HG03159 (cell line): ENCODE results near the gene SNRPA.
"Not testable (repeated sequence)": the region's sequence is repeated elsewhere in the genome, so short reads cannot be mapped to it uniquely, and the experiment has no call there.

Experiments used
- ATAC-seq: cut with Tn5 transposase; IDR thresholded peaks from one replicate; pipeline ENCODE4 v1.9.1; 2021; ENCODE audit warnings: mild to moderate bottlenecking, moderate library complexity; ENCODE audit not compliant: unreplicated experiment

The SNRPA gene

DNA sequence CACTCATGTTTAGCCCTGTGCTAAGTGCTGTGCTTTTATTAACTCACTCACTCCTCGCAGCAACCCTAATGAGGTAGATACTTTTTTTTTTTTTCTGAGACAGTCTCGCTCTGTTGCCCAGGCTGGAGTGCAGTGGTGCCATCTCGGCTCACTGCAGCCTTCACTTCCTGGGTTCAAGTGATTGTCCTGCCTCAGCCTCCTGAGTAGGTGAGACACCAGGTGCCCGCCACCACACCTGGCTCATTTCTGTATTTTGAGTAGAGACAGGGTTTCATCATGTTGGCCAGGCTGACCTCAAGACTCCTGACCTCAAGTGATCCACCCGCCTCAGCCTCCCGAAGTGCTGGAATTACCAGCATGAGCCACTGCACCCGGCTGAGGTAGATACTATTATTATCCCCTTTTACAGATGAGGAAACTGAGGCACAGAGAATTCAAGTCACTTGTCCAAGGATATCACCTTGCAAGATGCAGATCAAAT is 31.5 kb upstream of the SNRPA start:
- ATAC-seq, result no peak

DNA sequence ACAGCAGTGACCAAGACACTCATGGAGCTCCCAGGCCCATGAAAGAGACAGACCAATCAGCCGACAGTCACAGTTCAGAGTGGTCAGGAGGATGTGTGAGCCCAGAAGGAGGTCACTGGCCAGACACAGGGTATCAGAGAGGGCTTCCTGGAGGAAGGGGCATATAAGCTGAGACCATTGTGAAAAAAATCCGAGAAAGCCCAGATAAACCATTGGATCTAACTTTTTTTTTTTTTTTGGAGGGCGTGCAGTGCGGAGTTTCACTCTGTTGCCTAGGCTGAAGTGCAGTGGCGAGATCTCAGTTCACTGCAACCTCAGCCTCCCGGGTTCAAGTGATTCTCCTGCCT is 29.9 kb upstream of the SNRPA start:
- no peak for ATAC-seq

DNA sequence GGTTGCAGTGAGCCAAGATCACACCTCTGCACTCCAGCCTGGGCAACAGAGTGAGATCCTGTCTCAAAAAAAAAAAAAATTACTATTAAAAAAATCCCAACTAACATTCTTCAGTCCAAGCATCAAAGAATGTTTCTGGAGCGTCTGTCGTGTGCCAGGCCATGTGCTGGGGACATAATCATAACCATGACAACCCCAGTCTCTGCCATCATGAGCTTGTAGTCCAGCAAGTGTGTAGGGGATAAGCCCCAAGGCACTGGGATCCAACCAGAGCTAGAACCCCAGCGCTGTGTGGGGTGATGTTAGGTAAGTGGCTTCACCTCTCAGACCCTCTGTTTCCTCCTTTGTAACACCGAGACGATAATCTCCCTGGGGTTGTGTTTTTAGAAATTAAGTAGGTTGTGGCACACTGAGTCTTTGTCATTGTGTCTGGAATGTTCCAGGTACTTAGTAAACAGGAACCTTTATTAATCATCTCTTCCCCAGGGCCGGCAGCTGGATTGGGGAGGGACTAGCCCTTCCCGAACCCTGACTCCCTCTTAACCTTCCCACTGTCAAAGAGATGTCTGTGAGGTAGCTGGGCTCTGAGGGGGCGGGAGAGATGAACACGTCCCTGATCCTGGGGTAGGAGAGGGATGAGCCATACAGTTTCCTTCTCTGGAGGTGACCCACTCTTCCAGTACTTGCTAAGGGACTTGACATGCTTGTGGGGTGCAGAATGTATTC is 28.9 kb upstream of the SNRPA start:
- no peak for ATAC-seq

DNA sequence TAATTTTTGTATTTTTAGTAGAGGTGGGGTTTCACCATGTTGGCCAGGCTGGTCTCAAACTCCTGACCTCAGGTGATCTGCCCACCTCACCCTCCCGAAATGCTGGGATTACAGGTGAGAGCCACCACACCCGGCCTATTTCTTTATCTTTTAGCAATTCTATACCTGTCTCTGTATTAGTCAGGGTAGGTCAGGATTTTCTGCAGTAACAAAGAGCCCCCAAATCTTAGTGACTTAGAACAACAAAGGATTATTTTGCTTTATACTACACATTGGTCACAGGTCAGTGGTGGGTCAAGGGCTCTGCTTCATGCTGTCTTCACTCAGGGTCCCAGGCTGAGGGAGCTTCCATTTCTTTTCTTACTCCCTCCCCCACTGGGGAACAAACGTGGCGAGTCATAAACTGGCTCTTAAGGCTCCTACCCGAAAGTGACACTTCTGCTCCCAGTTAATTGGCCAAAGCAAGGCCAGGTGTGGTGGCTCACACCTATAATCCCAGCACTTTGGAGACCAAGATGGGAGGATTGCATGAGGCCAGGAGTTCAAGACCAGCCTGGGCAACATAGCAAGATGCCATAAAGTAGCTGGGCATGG is 27.2 kb upstream of the SNRPA start:
- ATAC-seq, result no peak

DNA sequence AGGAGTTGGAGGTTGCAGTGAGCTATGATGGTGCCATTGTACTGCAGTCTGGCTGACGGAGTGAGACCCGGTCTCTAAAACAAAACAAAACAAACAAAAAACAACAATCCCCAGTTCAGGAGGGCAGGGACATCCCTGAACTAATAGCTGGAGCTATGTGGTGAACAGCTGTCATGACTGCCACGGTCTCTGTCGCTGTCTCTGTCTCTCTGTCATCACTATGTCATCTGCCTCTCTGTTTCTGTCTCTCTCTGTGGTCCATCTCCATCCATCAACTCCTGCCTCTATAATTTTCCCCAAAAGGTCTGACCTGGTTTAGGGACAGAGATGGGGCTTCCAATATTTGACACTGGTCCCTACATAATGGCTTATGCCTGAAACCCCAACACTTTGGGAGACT is 26.7 kb upstream of the SNRPA start:
- ATAC-seq, result no peak

DNA sequence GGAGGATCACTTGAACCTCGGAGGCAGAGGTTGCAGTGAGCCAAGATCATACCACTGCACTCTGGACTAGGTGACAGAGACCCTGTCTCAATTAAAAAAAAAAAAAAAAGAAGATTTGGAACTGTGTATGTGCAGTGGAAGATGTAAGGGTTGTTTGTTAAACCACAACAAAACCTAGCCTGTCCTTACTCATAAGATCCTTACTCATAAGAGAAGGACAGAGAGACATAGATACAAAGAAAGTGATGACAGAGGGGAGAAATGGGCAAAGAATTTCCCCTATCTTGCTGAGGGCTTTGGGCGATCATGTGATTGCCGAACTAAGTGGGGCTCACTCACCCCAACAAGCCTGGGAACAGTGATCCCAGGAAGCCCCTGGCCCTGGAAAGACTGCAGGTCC is 26.1 kb upstream of the SNRPA start:
- no peak for ATAC-seq

DNA sequence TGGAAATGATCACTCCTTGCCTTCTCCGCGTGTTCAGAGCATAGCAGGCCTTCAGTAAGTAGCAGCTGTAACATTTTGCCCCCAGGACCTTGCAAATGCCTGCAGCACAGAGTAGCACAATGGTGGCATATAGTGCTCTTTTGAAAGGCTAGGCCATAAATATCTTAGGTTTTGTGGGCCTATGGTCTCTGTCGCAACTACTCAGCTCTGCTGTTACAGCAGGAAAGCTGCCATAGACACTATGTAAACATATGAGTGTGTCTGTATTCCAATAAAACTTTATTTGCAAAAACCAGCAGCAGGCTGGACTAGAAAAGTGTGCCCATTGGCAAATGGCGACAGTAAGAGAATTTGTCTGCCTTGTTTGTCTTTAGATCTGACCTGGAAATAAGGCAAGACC is 24.7 kb upstream of the SNRPA start:
- ATAC-seq, result no peak

DNA sequence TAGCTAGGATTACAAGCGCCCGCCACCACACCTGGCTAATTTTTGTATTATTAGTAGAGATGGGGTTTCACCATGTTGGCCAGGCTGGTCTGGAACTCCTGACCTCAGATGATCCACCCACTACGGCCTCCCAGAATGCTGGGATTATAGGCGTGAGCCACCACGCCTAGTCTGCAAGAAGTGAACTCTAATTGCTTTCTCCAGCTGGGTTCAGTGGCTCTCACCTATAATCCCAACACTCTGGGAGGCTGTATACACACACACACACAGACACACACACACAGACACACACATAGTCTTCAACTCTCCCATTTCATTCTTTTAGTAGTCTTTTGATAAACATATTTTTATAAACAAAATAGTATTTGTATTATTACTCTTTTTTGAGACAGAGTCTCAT is 20.9 kb upstream of the SNRPA start:
- ATAC-seq, result not testable (repeated sequence)

DNA sequence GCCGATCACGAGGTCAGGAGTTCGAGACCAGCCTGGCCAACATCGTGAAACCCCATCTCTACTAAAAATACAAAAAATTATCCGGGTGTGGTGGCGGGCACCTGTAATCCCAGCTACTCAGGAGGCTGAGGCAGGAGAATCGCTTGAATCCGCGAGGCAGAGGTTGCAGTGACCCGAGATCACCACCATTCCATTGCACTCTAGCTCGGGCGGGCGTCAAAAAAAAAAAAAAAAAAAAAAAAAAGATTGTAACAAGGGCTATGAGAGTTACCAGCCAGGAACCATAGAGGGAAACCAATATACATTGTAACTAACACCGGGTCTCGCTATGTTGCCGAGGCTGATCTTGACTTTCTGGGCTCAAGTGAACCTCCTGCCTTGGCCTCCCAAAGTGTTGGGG is 18.7 kb upstream of the SNRPA start:
- ATAC-seq, result not testable (repeated sequence)

DNA sequence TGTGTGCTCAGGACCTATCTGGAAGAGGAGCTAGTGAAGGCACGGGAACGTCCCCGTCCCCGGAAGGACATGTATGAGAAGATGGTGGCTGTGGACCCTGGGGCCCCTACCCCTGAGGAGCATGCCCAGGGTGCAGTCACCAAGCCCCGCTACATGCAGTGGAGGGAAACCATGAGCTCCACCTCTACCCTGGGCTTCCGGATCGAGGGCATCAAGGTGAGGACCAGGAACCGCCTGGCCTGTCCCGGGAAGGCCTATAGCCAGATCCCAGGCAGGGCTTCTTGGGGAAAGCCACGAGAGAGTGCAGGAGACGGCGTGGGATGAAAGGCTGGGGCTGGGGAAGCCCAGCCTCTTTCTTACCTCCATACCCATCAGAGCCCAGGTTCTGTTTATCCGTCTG is 17.9 kb upstream of the SNRPA start:
- ATAC-seq, result no peak

DNA sequence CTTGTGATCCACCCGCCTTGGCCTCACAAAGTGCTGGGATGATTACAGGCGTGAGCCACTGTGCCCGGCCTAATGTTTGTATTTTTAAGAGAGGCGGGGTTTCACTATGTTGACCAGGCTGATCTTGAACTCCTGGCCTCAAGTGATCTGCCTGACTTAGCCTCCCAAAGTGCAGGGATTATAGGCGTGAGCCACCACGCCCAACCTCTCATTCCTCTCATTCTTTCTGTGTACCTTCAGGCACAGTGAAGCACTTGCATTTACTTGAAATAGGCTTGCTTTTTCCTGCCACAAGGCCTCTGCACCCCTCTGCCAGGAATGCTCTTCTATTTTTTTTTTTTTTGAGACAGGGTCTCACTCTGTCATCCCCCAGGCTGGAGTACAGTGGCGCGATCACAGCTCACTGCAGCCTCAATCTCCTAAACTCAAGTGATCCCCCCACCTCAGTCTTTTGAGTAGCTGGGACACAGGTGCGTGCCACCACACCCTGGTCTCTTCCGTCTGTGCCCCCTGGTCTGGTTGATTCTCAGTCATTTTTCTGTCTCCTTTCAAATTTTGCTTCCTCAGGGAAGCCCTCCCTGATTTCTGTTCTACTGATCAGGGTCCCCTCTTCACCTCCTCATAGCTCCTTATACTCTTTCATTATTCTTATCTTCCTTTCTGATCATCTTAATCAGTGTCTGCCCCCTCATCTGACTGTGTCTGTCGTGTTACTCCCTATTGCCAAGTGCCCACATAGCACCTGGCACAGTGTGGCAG is 15.8 kb upstream of the SNRPA start:
- no peak for ATAC-seq

DNA sequence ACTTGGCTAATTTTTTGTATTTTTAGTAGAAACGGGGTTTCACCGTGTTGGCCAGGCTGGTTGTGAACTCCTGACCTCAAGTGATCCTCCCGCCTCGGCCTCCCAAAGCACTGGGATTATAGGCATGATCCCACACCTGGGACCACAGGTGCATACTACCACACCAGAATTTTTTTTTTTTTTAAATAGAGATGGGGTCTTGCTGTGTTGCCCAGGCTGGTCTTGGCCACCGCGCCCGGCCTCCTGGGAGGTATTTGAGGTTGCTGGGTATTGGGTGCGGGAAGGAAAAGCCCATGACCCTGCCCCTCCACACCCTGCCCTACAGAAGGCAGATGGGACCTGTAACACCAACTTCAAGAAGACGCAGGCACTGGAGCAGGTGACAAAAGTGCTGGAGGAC is 14.3 kb upstream of the SNRPA start:
- ATAC-seq, result no peak

DNA sequence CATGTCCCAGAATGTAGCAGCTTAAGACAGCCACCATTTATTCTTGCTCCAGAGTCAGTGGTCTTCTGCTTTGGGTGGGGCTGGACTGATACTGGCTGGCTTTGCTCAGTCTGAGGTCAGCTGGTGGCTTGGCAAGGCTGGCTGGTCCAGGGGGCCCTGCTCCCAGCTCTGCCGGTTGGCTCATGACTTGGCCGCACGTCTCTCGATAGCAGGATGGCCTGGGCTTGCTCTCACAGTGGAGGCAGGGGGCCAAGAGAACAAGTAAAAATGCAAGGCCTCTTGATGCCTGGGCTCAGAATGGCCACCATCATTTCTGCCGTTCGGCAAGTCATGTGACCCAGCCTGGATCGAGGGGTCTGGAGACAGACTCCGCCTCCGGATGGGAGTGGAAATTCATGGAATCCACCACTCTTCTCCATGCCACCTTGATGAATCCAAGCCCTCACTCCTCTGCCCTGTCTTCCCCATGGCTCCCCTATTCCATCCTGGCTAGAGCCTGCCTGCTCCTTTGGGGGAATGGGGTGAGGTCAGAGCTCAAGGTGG is 13.8 kb upstream of the SNRPA start:
- ATAC-seq, result no peak

DNA sequence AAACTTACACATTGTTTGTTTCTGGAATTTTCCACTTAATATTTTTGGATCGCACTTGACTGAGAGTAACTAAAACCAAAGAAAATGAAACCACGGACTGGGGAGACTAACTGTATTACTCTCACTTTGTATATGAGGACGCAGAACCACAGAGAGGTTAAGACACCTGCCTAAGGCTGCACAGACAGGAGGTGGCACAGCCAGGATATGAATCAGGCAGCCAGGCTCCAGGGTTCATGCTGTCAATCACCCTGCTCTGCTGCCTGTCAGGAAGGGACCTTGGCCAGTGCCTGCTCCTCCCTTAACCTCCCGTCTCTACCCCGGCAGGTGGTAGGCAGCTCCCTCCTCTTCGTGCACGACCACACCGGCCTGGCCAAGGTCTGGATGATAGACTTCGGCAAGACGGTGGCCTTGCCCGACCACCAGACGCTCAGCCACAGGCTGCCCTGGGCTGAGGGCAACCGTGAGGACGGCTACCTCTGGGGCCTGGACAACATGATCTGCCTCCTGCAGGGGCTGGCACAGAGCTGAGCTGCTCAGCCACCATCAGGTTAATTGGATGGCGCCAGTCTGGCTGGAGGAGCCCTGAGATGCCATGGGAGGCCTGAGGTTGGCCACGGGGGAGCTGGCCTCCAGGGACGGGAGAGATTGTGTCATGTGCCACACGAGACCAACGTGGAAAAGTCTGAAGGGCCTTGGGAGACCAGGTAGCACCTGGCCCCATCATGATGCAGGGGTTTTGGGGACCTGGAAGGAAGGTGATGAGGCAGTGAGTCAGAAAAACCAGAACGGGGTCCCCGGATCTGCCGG is 11.8 kb upstream of the SNRPA start:
- no peak for ATAC-seq

DNA sequence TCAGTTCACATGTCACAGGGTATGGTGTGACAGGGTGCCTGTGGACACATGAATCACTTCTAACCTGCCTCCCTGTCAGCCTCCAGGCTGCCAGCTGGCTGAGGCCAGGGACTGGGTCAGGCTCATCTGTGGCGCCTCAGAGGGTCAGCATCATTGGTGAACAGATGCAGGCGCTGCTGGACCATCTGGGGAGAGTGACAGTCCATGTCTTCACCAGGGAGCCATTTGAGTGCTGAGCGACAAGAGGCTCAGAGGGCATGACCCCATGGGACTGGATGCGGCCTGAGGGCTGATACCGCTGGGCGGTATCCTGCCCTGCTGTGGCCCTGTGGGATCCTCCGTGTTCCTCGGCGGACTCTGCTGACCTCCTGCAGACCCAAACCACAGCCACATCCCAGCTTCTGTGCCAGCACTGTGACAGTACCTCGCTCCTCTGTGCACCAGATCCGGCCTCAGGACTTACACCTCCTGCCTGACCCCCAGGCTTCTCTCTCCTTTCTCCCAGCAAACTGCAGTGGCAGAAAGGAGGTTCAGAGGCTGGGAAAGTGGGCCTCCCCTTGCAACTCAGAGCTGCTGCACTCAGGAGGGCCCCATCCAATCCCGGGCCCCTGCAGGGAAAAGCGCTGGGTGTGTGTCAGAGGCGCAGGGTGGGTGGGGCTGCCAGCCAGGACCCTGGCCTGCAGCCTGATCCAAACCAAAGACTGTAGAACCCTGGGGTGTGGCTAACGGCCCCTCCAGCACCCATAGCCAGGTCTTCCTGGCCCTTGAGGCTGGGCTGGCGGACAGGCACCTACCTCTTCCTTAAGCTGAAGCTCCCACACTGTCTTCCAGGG is 10.9 kb upstream of the SNRPA start:
- ATAC-seq, result no peak

DNA sequence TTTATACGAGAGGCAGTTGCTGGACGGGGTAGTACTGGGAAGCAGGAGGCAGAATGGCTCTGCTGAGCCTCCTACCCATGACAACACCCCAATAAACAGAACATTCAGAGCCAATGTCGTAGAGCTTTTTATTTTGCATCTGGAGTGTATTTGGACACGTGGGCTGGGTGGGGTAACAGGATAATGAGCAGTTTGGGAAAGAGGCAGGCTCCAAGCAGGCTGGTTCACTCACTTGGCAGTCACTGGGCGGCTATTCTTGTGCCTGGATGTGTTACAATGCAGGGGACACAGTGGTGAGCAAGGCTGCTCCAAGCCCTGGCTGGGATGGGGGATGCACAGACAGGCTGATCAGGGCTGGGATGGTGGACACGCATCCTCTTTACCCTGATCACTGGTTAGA is 10.3 kb upstream of the SNRPA start:
- no peak for ATAC-seq

DNA sequence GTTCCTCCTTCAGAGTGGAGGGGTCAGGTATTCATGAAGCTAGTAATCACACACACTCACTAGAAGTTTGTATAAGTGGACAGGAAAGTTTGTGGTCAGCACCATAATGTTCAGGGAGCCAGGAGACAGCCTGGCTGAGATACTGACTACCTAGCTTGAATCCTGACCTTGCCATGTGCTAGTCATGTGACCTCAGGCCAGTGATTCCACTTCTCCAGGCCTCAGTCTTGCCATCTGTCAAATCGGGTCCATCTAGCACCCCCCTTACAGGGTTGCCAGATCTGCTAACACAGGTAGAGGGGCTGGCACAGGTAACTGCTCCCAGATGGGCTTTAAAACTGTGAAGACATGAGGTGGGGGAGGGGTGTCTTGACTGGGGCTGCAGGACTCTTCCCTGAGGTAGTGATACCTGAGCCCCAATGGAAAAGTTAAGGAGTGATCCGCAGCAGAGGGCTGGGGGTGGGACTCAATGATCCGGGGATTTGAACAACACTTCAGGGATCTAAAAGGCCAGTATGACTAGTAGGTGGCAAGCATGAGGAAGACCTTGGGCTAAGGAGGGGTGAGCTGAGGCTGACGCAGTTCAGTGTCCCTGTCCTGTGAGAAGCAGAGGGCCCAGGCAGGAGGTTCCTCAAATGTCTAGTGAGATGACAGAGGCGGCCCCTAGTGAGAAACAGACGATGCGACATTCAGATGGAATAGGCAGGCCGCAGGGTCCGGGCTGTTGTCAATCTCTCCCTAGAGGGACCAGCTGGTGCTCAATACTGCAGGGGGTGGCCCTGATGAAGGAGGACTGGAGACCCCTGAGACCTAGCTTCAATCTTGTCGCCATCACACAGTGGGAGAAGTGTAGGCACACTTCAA is 9.2 kb upstream of the SNRPA start:
- ATAC-seq, result no peak

DNA sequence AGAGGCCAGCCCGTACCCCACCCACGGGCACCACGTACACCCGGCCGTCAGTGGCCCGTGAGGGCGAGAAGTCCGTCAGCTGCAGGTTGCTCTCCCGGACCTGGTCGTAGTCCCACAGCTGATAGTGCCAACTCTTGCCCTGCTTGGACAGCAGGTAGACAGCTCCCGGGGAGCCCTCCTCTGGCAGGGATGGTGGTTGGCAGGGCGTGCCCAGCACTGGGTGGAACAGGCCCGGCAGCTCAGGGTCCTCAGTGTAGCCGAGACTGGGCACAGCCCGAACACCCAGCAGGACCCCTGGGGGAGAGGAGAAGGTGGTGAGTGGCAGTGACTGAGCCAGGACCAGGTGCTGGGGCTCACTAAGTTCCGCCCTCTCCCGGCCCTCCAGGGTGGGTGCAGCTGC is 8.5 kb upstream of the SNRPA start:
- no peak for ATAC-seq

DNA sequence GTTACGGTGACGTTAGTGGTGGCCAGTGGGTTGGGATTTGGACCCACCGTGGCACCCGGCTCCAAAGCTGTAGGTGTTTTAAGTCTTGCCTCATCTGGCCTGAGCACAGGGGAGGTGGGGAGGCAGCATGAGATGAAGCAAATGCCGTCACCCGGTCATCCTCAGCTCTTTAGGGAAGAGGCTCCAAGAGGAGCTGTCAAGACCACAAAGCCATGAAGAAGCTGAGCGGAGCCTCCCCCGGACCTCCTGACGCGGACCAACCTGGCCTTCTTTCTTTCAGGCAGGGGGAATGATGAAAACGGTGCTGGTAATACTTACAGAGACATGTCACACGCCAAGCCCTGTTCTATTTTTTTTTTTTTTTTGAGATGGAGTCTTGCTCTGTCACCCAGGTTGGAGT is 8.1 kb upstream of the SNRPA start:
- ATAC-seq, result no peak
